IPS-20b (cell line): Measurements from ENCODE around the gene CTAGE1.
"Not testable (repeated sequence)": the region's sequence is repeated elsewhere in the genome, so short reads cannot be mapped to it uniquely, and the experiment has no call there.

Source experiments
- H3K27ac ChIP-seq: one replicate; pipeline ENCODE4 v1.5.1; 2013; ENCODE audit warnings: low read length
- H3K27me3 ChIP-seq: 2 replicates; pipeline ENCODE4 v1.6.1; 2013; ENCODE audit warnings: mild to moderate bottlenecking, low read length, inconsistent platforms; ENCODE audit not compliant: insufficient read depth
- H3K36me3 ChIP-seq: 2 replicates; pipeline ENCODE4 v1.6.1; 2013; ENCODE audit warnings: low read depth, mild to moderate bottlenecking, inconsistent platforms, low read length, moderate library complexity; ENCODE audit not compliant: insufficient read depth
- H3K4me1 ChIP-seq: 2 replicates; pipeline ENCODE4 v1.6.1; 2013; ENCODE audit warnings: mild to moderate bottlenecking, control low read depth, inconsistent platforms, low read length, moderate library complexity; ENCODE audit not compliant: insufficient read depth
- H3K4me3 ChIP-seq: 2 replicates; pipeline ENCODE4 v1.5.1; 2013; ENCODE audit warnings: mild to moderate bottlenecking, low read length, inconsistent platforms
- H3K9ac ChIP-seq: 2 replicates; pipeline ENCODE4 v1.6.1; 2013; ENCODE audit warnings: low read depth, mild to moderate bottlenecking, inconsistent platforms, low read length, moderate library complexity
- H3K9me3 ChIP-seq: 2 replicates; pipeline ENCODE4 v1.6.1; 2013; ENCODE audit warnings: mild to moderate bottlenecking, low read depth, low read length, inconsistent platforms; ENCODE audit not compliant: insufficient read depth

CTAGE1 gene

GRCh38 chr18:22451796-22452195, 34.1 kb upstream of the CTAGE1 start:
- Histone ChIP-seq H3K36me3 (no peaks in the 10 kb centered on the region), H3K4me1 (peaks cover 4% of the 10 kb centered on the region; the same call in 1 of the 2 replicates), H3K27me3 (no peaks in the 10 kb centered on the region), H3K27ac (no peak overlapping the region), H3K4me3 (peak overlapping the region; percentile 55), H3K9ac (no peak overlapping the region), H3K9me3 (peaks cover 6% of the 10 kb centered on the region)

- H3K9me3 ChIP-seq, H3K27me3 ChIP-seq, H3K9ac ChIP-seq, H3K36me3 ChIP-seq, H3K4me3 ChIP-seq, H3K27ac ChIP-seq, H3K4me1 ChIP-seq: not testable (repeated sequence)
Measured at GRCh38 chr18:22450766-22451165, 33.1 kb upstream of the CTAGE1 start.

GRCh38 chr18:22450318-22450717, 32.6 kb upstream of the CTAGE1 start:
- H3K36me3 ChIP-seq = not testable (repeated sequence)

GRCh38 chr18:22449753-22450152, 32.0 kb upstream of the CTAGE1 start:
- H3K9me3 ChIP-seq, H3K4me1 ChIP-seq, H3K27me3 ChIP-seq, H3K27ac ChIP-seq, H3K4me3 ChIP-seq, H3K9ac ChIP-seq, H3K36me3 ChIP-seq: not testable (repeated sequence)

More at GRCh38 chr18:22450318-22450717, 32.6 kb upstream of the CTAGE1 start:
- H3K9me3 ChIP-seq, H3K27ac ChIP-seq, H3K4me3 ChIP-seq, H3K27me3 ChIP-seq, H3K4me1 ChIP-seq, H3K9ac ChIP-seq: not testable (repeated sequence)

- peaks cover 4% of the 10 kb centered on the region; the same call in 1 of the 2 replicates for H3K4me1 ChIP-seq
- H3K9ac ChIP-seq = no peak overlapping the region
- H3K36me3 ChIP-seq = no peaks in the 10 kb centered on the region
- no peak overlapping the region for H3K4me3 ChIP-seq
- H3K9me3 ChIP-seq = peaks cover 6% of the 10 kb centered on the region
- H3K27ac ChIP-seq = no peak overlapping the region
- no peaks in the 10 kb centered on the region for H3K27me3 ChIP-seq
Measured at GRCh38 chr18:22448238-22448637, 30.5 kb upstream of the CTAGE1 start.

GRCh38 chr18:22447792-22448191, 30.1 kb upstream of the CTAGE1 start:
- H3K36me3 ChIP-seq = no peaks in the 10 kb centered on the region
- peaks cover 6% of the 10 kb centered on the region for H3K9me3 ChIP-seq
- no peaks in the 10 kb centered on the region for H3K27me3 ChIP-seq
- no peak overlapping the region for H3K4me3 ChIP-seq
- peaks cover 4% of the 10 kb centered on the region; the same call in 1 of the 2 replicates for H3K4me1 ChIP-seq
- H3K27ac ChIP-seq = no peak overlapping the region
- H3K9ac ChIP-seq = no peak overlapping the region

- Histone ChIP-seq H3K4me1 (peaks cover 4% of the 10 kb centered on the region; the same call in 1 of the 2 replicates), H3K9ac (no peak overlapping the region), H3K36me3 (no peaks in the 10 kb centered on the region), H3K27ac (no peak overlapping the region), H3K9me3 (peaks cover 6% of the 10 kb centered on the region), H3K4me3 (no peak overlapping the region), H3K27me3 (no peaks in the 10 kb centered on the region)
Measured at GRCh38 chr18:22446911-22447310, 29.2 kb upstream of the CTAGE1 start.

- Histone ChIP-seq H3K9ac (no peak overlapping the region), H3K4me1 (no peaks in the 10 kb centered on the region; the same call in 1 of the 2 replicates), H3K27ac (no peak overlapping the region), H3K4me3 (no peak overlapping the region), H3K36me3 (no peaks in the 10 kb centered on the region), H3K27me3 (no peaks in the 10 kb centered on the region), H3K9me3 (peaks cover 6% of the 10 kb centered on the region)
Measured at GRCh38 chr18:22446325-22446724, 28.6 kb upstream of the CTAGE1 start.

GRCh38 chr18:22441638-22442037, 23.9 kb upstream of the CTAGE1 start:
- no peak overlapping the region for H3K27ac ChIP-seq
- no peak overlapping the region for H3K4me3 ChIP-seq
- no peaks in the 10 kb centered on the region for H3K27me3 ChIP-seq
- H3K9me3 ChIP-seq = no peaks in the 10 kb centered on the region; the same call in 1 of the 2 replicates
- H3K36me3 ChIP-seq = no peaks in the 10 kb centered on the region
- H3K9ac ChIP-seq = no peak overlapping the region
- H3K4me1 ChIP-seq = no peaks in the 10 kb centered on the region

GRCh38 chr18:22439447-22439846, 21.7 kb upstream of the CTAGE1 start:
- H3K36me3 ChIP-seq = no peaks in the 10 kb centered on the region
- no peak overlapping the region for H3K9ac ChIP-seq
- no peak overlapping the region for H3K27ac ChIP-seq
- no peak overlapping the region for H3K4me3 ChIP-seq
- H3K9me3 ChIP-seq = no peaks in the 10 kb centered on the region; the same call in 1 of the 2 replicates
- H3K27me3 ChIP-seq = no peaks in the 10 kb centered on the region
- H3K4me1 ChIP-seq = no peaks in the 10 kb centered on the region

- H3K27ac ChIP-seq = no peak overlapping the region
- H3K4me1 ChIP-seq = no peaks in the 10 kb centered on the region
- H3K27me3 ChIP-seq = no peaks in the 10 kb centered on the region
- no peak overlapping the region for H3K4me3 ChIP-seq
- H3K36me3 ChIP-seq = no peaks in the 10 kb centered on the region
- no peaks in the 10 kb centered on the region for H3K9me3 ChIP-seq
- no peak overlapping the region for H3K9ac ChIP-seq
Measured at GRCh38 chr18:22436136-22436535, 18.4 kb upstream of the CTAGE1 start.

GRCh38 chr18:22434973-22435608, 17.4 kb upstream of the CTAGE1 start:
- no peaks in the 10 kb centered on the region for H3K36me3 ChIP-seq
- no peak overlapping the region for H3K27ac ChIP-seq
- H3K4me3 ChIP-seq = no peak overlapping the region
- no peaks in the 10 kb centered on the region for H3K4me1 ChIP-seq
- H3K9me3 ChIP-seq = no peaks in the 10 kb centered on the region
- no peaks in the 10 kb centered on the region for H3K27me3 ChIP-seq
- H3K9ac ChIP-seq = no peak overlapping the region
